SIG-M5 (cell line): ENCODE results near the gene PKIG.
"Not testable (repeated sequence)": the region's sequence is repeated elsewhere in the genome, so short reads cannot be mapped to it uniquely, and the experiment has no call there.

Experiments used
- DNase-seq: peaks from one replicate; lab custom pipeline; 2025; lab: John Stamatoyannopoulos, UW

PKIG gene

GRCh38 chr20:44582311-44583025 is at the start of gene PKIG:
PKIG (plus strand) TSS chr20:44582579; CDS start chr20:44614557, 31,978 bp downstream.
- no peak for DNase-seq

GRCh38 chr20:44532981-44533331 is 49.4 kb upstream of the PKIG start:
- DNase-seq = no peak

GRCh38 chr20:44533928-44534327 is 48.5 kb upstream of the PKIG start:
- DNase-seq = no peak

- no peak for DNase-seq
Measured at GRCh38 chr20:44536175-44536574, 46.2 kb upstream of the PKIG start.

- no peak for DNase-seq
Measured at GRCh38 chr20:44537993-44538392, 44.4 kb upstream of the PKIG start.

- DNase-seq = no peak
Measured at GRCh38 chr20:44540834-44541233, 41.5 kb upstream of the PKIG start.

- no peak for DNase-seq
Measured at GRCh38 chr20:44541992-44542391, 40.4 kb upstream of the PKIG start.

- no peak for DNase-seq
Measured at GRCh38 chr20:44542890-44543289, 39.5 kb upstream of the PKIG start.

- DNase-seq = no peak
Measured at GRCh38 chr20:44543358-44543757, 39.0 kb upstream of the PKIG start.

GRCh38 chr20:44544263-44544662 is 38.1 kb upstream of the PKIG start:
- DNase-seq = no peak

- DNase-seq = no peak
Measured at GRCh38 chr20:44547419-44547818, 35.0 kb upstream of the PKIG start.

- no peak for DNase-seq
Measured at GRCh38 chr20:44549123-44549522, 33.3 kb upstream of the PKIG start.

- DNase-seq = no peak
Measured at GRCh38 chr20:44552050-44552449, 30.3 kb upstream of the PKIG start.

GRCh38 chr20:44552568-44552949 is 29.8 kb upstream of the PKIG start:
- no peak for DNase-seq

GRCh38 chr20:44552950-44553908 is 29.1 kb upstream of the PKIG start:
- no peak for DNase-seq

- no peak for DNase-seq
Measured at GRCh38 chr20:44559302-44559701, 23.1 kb upstream of the PKIG start.

GRCh38 chr20:44560229-44560628 is 22.1 kb upstream of the PKIG start:
- no peak for DNase-seq

GRCh38 chr20:44560818-44561217 is 21.6 kb upstream of the PKIG start:
- not testable (repeated sequence) for DNase-seq

- no peak for DNase-seq
Measured at GRCh38 chr20:44561876-44562275, 20.5 kb upstream of the PKIG start.

GRCh38 chr20:44566018-44566417 is 16.4 kb upstream of the PKIG start:
- no peak for DNase-seq

GRCh38 chr20:44566811-44567210 is 15.6 kb upstream of the PKIG start:
- no peak for DNase-seq

GRCh38 chr20:44570367-44570766 is 12.0 kb upstream of the PKIG start:
- DNase-seq = no peak

GRCh38 chr20:44571362-44571988 is 10.9 kb upstream of the PKIG start:
- no peak for DNase-seq
